ENCODE measurements around the gene TBX15.

GRCh38 chr1:118902711-118903191 lies 85.4 kb downstream of the TBX15 start:
- TF ChIP-seq MCM7 (IDR thresholded peaks at IDR 0.05) (no peak), EZH2 (IDR thresholded peaks at IDR 0.05; ENCODE audit: borderline replicate concordance, low read depth, low read length) (no peak), SMARCE1 (IDR thresholded peaks at IDR 0.05) (no peak)
- TF ChIP-seq, protein P1, sequence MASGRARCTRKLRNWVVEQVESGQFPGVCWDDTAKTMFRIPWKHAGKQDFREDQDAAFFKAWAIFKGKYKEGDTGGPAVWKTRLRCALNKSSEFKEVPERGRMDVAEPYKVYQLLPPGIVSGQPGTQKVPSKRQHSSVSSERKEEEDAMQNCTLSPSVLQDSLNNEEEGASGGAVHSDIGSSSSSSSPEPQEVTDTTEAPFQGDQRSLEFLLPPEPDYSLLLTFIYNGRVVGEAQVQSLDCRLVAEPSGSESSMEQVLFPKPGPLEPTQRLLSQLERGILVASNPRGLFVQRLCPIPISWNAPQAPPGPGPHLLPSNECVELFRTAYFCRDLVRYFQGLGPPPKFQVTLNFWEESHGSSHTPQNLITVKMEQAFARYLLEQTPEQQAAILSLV (tag; IDR thresholded peaks at IDR 0.05) = no peak
